HuH-7.5 (cell line): ENCODE data around the gene PRR14.
"Not testable (repeated sequence)": the region's sequence is repeated elsewhere in the genome, so short reads cannot be mapped to it uniquely, and the experiment has no call there.

Source experiments
- DNase-seq: peaks from one replicate; pipeline ENCODE4 v3.0.0; 2011; ENCODE audit warnings: low spot score

PRR14 gene

DNA sequence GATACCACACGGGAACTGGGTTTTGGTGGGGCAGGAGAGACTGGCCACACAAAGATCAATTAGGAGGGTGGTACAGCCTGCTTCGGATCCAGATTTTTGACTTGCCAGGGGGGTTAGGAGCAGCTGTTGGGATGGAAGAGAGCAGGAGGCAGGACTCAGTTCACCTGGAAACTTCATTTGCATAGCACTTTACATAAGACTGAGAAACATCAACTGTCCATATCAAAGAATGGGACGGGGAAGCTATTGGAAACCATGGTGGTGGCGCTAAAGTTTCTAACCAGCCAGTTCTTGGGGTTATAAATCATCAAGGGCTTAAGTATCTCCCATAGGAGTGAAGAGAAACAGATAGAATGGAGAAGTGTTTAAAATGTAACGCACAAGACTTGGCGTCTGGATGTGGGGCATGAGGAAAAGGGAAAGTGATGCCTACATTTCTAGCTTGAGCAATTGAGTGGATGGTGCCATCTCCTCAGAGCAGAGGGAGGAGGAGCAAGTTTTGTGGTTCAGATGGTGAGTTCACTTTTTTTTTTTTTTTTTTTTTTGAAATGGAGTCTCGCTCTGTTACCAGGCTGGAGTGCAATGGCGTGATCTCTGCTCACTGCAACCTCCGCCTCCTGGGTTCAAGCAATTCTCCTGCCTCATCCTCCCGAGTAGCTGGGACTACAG, 41.8 kb downstream of the PRR14 start:
- no peak for DNase-seq

DNA sequence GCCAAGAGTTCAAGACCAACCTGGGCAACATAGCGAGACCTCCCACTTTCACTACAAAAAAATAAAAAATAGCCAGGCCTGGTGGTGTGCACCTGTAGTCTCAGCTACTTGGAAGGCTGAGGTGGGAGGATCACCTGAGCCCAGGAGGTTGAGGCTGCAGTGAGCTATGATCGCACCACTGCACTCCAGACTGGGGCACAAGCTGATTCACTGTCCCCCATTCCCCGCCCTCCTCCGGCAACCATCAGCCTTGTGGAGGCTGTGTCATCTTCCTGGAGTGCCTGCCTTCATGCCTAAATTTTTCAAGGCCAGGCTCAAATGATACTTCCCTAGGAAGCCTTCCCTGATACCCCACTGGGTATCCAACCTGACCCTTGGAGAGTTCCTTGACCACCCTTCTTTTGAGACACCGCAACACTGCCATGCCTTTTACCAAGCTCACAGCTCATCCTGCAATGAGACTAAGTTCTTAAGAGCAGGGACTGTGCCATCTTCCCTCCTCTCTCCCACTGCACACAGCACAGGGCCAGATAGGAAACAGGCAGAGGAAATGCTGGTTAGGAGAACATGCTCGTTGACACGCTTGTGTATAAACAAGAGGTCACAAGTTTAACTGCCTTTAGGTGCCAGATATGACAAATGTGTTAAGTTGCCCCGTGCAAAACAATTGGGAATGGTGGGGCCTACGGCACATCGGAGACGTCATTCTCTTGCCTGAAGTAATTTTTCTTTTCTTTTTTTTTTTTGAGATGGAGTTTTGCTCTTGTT, 44.4 kb downstream of the PRR14 start:
- no peak for DNase-seq

DNA sequence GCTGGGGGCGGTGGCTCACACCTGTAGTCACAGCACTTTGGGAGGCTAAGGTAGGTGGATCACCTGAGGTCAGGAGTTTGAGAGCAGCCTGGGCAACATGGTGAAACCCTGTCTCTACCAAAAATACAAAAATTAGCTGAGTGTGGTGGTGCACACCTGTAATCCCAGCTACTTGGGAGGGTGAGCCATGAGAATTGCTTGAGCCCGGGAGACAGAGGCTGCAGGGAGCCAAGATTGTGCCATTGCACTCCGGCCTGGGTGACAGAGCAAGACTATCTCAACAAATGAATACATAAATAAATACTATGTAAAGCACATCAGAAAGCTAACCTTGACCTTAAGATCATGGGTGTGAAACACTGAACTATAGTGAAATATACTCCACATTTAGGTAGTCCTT, 45.9 kb downstream of the PRR14 start:
- not testable (repeated sequence) for DNase-seq

DNA sequence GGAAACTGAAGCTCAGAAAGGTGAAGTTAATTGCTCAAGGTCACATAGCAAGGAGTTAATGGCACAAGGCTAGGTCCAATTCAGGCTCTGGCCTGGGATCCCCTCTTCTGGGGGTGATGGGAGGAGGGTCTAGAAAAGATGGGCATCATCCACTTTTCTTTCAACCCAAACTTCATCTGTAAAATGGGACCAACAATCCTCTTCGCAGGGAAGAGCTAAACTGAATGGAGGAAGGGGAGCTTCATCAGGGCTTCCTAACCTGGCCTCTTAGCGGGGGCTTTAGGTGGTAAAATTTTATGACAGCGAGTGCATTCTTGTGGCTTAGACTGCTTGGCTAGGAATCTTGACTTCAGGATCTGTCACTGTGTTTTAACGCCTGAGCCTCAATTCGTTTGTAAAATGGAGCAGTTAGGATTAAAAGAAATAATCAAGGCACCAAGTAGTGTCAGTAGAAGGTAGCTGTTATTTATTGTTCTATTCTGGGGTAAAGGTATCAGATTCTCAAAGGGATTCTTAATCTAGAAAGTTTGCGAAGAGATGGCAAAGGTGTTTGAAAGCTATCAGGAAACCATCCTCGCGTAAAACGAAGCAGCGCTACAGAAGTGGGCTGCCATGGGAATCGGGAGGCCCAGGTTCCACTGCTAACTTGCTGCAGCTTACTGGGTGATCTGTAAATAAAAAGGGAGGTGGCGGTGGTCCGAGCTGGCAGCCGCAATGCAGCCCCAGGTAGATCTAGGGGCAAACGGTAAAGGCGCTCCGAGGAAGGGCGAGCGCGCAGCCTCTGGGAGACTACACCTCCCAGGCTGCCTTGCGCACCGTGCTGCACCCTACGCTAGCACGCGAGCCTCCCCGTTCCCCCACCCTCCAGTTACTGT, 46.7 kb downstream of the PRR14 start:
- peak; percentile 82 for DNase-seq

DNA sequence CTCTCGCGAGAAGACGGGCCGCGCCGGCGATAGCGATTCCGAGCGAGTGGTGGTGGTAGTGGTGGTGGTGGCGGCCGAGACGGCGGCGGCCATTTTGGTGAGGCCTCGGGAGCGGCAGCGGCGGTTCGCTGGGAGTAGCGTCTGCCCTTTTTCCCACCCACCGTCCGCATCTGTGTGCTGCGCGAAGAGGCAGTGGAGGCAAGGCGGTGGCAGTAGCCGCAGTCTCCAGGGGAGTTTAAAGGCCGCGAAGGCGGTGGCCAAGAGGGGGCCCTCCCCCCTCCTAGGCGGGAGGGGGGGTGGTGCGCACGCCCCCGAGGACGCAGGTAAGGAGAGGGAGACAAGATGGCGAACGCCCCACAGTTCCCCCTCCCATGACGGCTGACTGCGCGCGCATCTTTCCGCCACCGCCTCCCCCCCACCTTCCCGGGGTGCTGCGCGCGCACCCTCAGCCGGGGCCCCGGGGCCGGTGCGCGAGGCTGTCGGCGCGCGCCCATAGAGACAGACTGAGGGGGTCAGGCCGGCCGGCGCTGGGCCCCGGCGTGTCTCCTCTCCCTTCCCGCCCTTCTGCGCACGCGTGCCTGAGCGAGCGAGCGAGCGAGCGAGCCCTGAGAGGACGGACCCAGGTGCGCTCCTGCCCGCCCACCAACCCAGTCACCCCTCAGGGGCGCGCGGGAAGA, 47.5 kb downstream of the PRR14 start:
- peak; percentile 93 for DNase-seq

DNA sequence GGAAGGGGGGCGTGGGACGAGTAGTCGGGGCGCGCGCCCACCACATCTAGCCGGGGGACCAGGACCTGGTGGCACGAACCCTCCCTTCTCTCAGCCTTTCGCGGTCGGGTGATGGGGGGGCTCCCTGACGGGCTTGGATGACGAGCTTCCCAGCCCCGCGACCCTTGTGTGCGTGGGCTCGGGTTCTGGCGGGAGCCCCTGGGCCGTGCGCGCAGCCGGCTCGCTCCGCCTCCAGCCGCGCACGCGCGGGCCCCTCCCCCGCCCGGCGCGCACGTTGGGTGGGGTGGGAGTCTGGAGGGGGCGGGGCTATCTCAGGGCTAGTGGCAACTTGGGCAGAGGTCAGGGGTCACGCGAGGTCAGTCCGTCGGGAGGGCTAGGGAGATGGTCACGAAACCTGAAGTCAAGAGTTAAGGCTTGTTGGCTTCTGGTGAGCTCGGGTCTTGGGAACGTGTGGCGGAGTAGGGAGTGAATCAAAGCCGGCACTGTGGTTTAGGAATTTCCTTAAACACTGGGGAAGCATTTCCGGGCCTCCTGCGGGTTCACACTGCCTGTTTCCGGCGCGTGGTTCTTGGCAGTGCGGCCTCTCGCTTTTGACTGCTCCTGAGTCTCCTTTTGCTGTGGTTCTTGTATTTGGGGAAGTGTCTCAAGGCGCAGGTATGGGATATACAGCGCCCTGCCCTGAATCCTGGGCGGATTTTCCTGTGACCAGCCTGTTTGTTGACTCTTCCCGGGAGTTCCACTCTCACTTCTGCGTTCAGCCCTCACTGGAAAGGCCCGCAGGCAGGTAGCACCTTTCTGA, 48.3 kb downstream of the PRR14 start, which contains the start of gene SRCAP:
Gene SRCAP, plus strand, starts transcription at position 356 of the 799 bp plus-strand sequence. CDS start 1,654 bp downstream, outside the sequence.
- DNase-seq: peak; percentile 91

DNA sequence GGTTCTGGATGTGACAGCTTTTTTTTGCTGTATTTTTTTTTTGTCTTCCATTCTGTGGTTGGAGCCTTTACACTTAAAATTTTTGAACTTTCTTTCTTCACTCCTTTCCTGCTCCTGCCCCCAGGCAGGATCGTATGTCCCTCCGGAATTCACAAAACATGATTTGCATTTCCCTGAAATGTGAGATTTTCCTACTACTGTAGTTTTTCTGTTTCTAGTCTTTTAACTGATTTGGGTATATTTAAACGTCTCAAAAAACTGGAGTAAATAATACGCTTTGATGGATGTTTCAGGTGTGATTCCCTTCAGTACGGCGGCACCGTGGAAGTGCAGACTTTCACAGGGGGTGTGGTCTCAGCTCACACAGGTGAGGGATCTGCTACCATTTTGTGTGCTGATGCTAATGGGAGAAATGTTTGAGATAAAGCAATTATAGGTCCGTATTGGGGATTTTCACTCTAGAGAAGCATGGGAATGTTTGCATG, 48.9 kb downstream of the PRR14 start:
- DNase-seq: no peak

DNA sequence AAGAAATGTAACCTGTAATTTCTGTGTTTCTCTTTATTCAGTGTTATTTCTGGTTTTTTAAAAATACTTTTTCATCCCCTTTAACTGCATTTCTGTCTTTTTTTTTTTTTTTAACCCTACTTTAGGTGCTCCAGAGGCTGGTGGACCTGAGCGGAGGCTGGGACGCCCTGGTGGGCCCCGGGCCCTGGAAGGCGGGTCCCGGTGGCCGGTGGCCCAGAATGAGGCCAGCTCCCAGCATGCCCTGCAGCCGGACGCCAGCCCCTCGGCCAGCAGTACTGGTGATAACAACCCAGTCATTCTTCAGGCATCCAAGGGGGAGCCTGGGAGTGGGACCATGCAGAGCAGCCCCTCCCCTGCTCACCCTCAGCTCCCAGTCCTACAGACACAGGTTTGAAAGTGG, 49.7 kb downstream of the PRR14 start:
- DNase-seq: no peak

DNA sequence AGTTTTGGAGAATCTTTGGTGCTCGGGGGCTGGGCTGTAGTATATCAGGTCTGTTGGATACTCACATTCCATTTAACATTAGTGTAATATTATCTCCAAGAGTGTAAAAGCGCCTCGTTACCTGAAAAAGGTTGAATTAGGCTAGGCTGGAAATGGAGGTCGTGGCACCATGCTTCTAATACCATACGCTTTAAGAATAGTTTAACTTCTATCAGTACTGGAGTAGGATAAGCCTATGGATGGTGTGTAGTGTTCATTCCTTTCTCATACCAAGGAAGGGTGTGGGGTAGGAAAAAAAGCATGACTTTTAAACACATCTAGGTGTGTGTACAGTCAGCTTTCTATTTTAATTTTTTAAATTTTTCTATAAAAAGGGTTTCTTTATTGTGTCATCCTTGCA, 50.2 kb downstream of the PRR14 start:
- DNase-seq: no peak

DNA sequence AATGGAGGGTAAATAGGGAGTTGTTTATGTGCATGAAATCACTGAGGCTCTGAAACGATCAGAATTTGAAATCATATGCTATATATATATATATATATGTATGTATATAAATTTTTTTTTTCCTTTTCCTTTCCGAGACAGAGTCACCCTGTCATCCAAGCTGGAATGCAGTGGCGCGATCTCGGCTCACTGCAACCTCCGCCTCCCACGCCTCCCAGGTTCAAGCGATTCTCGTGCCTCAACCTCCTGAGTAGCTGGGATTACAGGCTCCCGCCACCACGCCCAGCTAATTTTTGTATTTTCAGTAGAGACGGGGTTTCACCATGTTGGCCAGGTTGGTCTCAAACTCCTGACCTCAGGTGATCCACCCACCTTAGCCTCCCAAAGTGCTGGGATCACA, 52.3 kb downstream of the PRR14 start:
- not testable (repeated sequence) for DNase-seq

DNA sequence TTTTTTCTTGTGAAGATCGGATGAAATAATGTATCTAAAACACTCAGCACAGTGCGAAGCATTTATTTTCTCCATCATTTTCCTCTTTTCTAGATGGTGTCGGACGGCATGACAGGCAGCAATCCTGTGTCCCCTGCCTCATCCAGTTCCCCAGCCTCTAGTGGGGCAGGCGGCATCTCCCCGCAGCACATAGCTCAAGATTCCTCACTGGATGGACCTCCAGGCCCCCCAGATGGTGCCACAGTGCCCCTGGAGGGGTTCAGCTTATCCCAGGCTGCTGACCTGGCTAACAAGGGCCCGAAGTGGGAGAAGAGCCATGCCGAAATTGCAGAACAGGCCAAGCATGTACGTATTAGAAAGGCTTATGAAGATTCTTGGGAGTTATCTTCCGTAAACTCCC, 53.2 kb downstream of the PRR14 start:
- DNase-seq: no peak
